Body of pancreas (tissue), 4 donors: Measurements from ENCODE around the gene ARID4B.

Source experiments
- CTCF ChIP-seq, 7 experiments: fragments of 450-650 bp in 4 of 7; fragments of 200-600 bp in 3 of 7; sonication (generic) in 3 of 7; IDR thresholded peaks; one replicate each; pipeline ENCODE4 v1.5.1; 2016 to 2019; ENCODE audit warnings: antibody characterized with exemption in 7 of 7
- POLR2A ChIP-seq, 3 donors: fragments of 450-650 bp; IDR thresholded peaks; one replicate each; pipeline ENCODE4 v1.6.1; 2016; ENCODE audit warnings: antibody characterized with exemption in 3 of 3, mild to moderate bottlenecking in 2 of 3

- TF ChIP-seq CTCF (IDR thresholded peaks at IDR 0.05): no peak
- no peak for TF ChIP-seq POLR2A (IDR thresholded peaks at IDR 0.05)
Measured at GRCh38 chr1:235190431-235190830, 137.5 kb downstream of the ARID4B start.
